CD14-positive monocyte (primary cell): ENCODE results near the gene C19orf25. TPM values are rescaled to one million over a fixed set of nuclear protein-coding genes. Genes with fewer than 3 reads are reported as not detected.

Experiments
- DNase-seq, 3 donors: peaks; one replicate each; pipeline ENCODE4 v3.0.0-alpha.2; 2011 to 2022
- H2AFZ ChIP-seq: 2 replicates; pipeline ENCODE4 v1.6.0; 2012; ENCODE audit warnings: mild to moderate bottlenecking, low read depth, low read length, inconsistent platforms; ENCODE audit not compliant: insufficient read depth, poor library complexity, severe bottlenecking
- H3K27ac ChIP-seq, 2 donors: 1 replicate in 1 of 2; 2 replicates in 1 of 2; pipeline ENCODE4 v1.5.1; 2012 to 2013; ENCODE audit warnings: low read length in 2 of 2, control low read depth in 1 of 2, inconsistent platforms in 1 of 2, low read depth in 1 of 2, mild to moderate bottlenecking in 1 of 2
- H3K27me3 ChIP-seq, 2 donors: one replicate each; pipeline versions ENCODE4 v1.6.0 to v1.6.1; 2011 to 2013; ENCODE audit warnings: low read length in 2 of 2; ENCODE audit not compliant: control insufficient read depth in 2 of 2, insufficient read depth in 2 of 2
- H3K36me3 ChIP-seq, 2 donors: replicated peaks in 1 of 2; 1 replicate in 1 of 2; 2 replicates in 1 of 2; pipeline versions ENCODE4 v1.5.1 to v1.6.1; 2012 to 2013; ENCODE audit warnings: low read length in 2 of 2, control low read depth in 1 of 2, inconsistent platforms in 1 of 2, mild to moderate bottlenecking in 1 of 2; ENCODE audit not compliant: insufficient read depth in 2 of 2, control insufficient read depth in 1 of 2
- H3K4me1 ChIP-seq, 2 donors: 1 replicate in 1 of 2; 2 replicates in 1 of 2; pipeline versions ENCODE4 v1.5.1 to v1.6.1; 2012 to 2013; ENCODE audit warnings: low read length in 2 of 2, control low read depth in 1 of 2, inconsistent platforms in 1 of 2, mild to moderate bottlenecking in 1 of 2, moderate library complexity in 1 of 2; ENCODE audit not compliant: insufficient read depth in 2 of 2, control insufficient read depth in 1 of 2
- H3K4me2 ChIP-seq: replicated peaks from 2 replicates; pipeline ENCODE3; 2012; ENCODE audit warnings: low read length, moderate library complexity, mild to moderate bottlenecking; ENCODE audit not compliant: poor library complexity, severe bottlenecking; ENCODE audit errors: extremely low read depth
- H3K4me3 ChIP-seq, 3 experiments: fragments of 200-600 bp in 1 of 3; sonication (generic) in 1 of 3; replicated peaks in 1 of 3; 1 replicate in 2 of 3; 2 replicates in 1 of 3; pipeline ENCODE4 v1.5.1; 2011 to 2013; ENCODE audit warnings: low read length in 3 of 3, mild to moderate bottlenecking in 3 of 3, control low read depth in 2 of 3, low read depth in 2 of 3, inconsistent platforms in 1 of 3, moderate library complexity in 1 of 3
- H3K79me2 ChIP-seq: 2 replicates; pipeline ENCODE4 v1.6.0; 2012; ENCODE audit warnings: mild to moderate bottlenecking, control low read depth, inconsistent platforms, low read length, moderate library complexity; ENCODE audit not compliant: insufficient read depth
- H3K9ac ChIP-seq: 2 replicates; pipeline ENCODE4 v1.6.0; 2017; ENCODE audit warnings: low read length, mild to moderate bottlenecking; ENCODE audit not compliant: insufficient read depth, poor library complexity, severe bottlenecking
- H3K9me3 ChIP-seq, 2 donors: replicated peaks in 1 of 2; 1 replicate in 1 of 2; 2 replicates in 1 of 2; pipeline versions ENCODE4 v1.5.1 to v1.6.1; 2012 to 2013; ENCODE audit warnings: low read length in 2 of 2, control low read depth in 1 of 2; ENCODE audit not compliant: control insufficient read depth in 1 of 2, insufficient read depth in 1 of 2
- H4K20me1 ChIP-seq: 2 replicates; pipeline ENCODE4 v1.6.0; 2012; ENCODE audit warnings: mild to moderate bottlenecking, low read length, control low read depth, moderate library complexity; ENCODE audit not compliant: insufficient read depth
- H3K27ac Mint-ChIP-seq, 7 donors: one replicate each; pipeline ENCODE4 v1.8.0; 2020; ENCODE audit warnings: mild to moderate bottlenecking in 7 of 7, mixed read lengths in 7 of 7, moderate library complexity in 6 of 7, inconsistent platforms in 2 of 7
- H3K27me3 Mint-ChIP-seq, 3 donors: one replicate each; pipeline ENCODE4 v1.8.0; 2021 to 2022; ENCODE audit warnings: low read depth in 3 of 3, mild to moderate bottlenecking in 3 of 3, mixed read lengths in 3 of 3, moderate library complexity in 3 of 3, inconsistent platforms in 1 of 3
- H3K36me3 Mint-ChIP-seq, 2 donors: one replicate each; pipeline ENCODE4 v1.8.0; 2020; ENCODE audit warnings: mixed read lengths in 2 of 2, inconsistent platforms in 1 of 2, mild to moderate bottlenecking in 1 of 2
- H3K4me1 Mint-ChIP-seq: one replicate; pipeline ENCODE4 v1.8.0; 2020; ENCODE audit warnings: mild to moderate bottlenecking, mixed read lengths
- H3K4me3 Mint-ChIP-seq, 2 donors: one replicate each; pipeline ENCODE4 v1.8.0; 2020; ENCODE audit warnings: mild to moderate bottlenecking in 2 of 2, mixed read lengths in 2 of 2, moderate library complexity in 1 of 2
- H3K9me3 Mint-ChIP-seq, 7 donors: one replicate each; pipeline ENCODE4 v1.8.0; 2020 to 2022; ENCODE audit warnings: mixed read lengths in 7 of 7, mild to moderate bottlenecking in 6 of 7, moderate library complexity in 6 of 7, inconsistent platforms in 2 of 7
- WGBS: methylation state at CpG from one replicate; pipeline ENCODE4 v1.1.5; 2013; ENCODE audit warnings: missing lambda C conversion rate; ENCODE audit not compliant: insufficient coverage; 5-methylcytosine and 5-hydroxymethylcytosine counted together
- intact Hi-C, 2 donors: fragments of 100-400 bp; cut with micrococcal nuclease; formaldehyde crosslinking; loops; one replicate each; pipeline versions ENCODE4 v1.15.0 to v1.15.1; 2023
- polyA plus RNA-seq, 3 donors: library from polyadenylated mRNA; depleted of rRNA in 1 of 3; unstranded in 2 of 3; stranded (reverse) in 1 of 3; fragments of 300-500 nt in 2 of 3; fragments of >200 nt in 1 of 3; fragmentation: Illumina TruSeq in 2 of 3; gene quantifications; 1 replicate in 2 of 3; 2 replicates in 1 of 3; pipeline ENCODE4 v1.2.3, GENCODE V29; 2012 to 2021
- TF ChIP-seq, protein P1 (sequence below): fragments of 200-600 bp; IDR thresholded peaks from one replicate; pipeline ENCODE4 v1.8.0; 2022; ENCODE audit warnings: antibody characterized with exemption, mild to moderate bottlenecking

C19orf25 gene
- polyA plus RNA-seq, 3 donors: 18.2 to 20.9 (median 19.9) TPM

DNA sequence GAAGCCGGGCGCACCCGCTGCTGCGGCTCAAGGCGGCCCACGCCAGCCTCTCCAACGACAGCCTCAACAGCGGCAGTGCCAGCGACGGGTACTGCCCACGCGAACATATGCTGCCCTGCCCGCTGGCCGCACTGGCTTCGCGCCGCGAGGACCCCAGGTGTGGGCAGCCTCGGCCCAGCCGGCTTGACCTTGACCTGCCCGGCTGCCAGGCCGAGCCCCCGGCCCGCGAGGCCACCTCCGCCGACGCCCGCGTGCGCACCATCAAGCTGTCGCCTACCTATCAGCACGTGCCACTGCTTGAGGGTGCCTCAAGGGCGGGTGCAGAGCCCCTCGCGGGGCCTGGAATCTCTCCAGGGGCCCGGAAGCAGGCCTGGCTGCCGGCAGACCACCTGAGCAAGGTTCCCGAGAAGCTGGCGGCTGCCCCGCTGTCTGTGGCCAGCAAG lies 13.0 kb downstream of the C19orf25 start:
- Histone ChIP-seq H3K9me3 (peaks cover 0 to 7% of the 10 kb centered on the region in 2 donors), H3K79me2 (no peaks in the 10 kb centered on the region), H3K27ac (no peak overlapping the region), H3K9ac (no peak overlapping the region), H4K20me1 (peaks cover 61% of the 10 kb centered on the region), H2AFZ (no peak overlapping the region), H3K4me1 (peaks cover 13 to 29% of the 10 kb centered on the region in 2 donors), H3K4me3 (no peak overlapping the region), H3K27me3 (peaks cover 42 to 44% of the 10 kb centered on the region in 2 donors), H3K36me3 (no peaks in the 10 kb centered on the region), H3K4me2 (no peak overlapping the region)
- intact Hi-C loops: no loop called here
- Mint-ChIP-seq H3K36me3 (peaks cover 0 to 4% of the 10 kb centered on the region in 2 donors), H3K4me3 (no peak overlapping the region), H3K4me1 (peaks cover 7% of the 10 kb centered on the region), H3K27ac (no peak overlapping the region), H3K27me3 (peaks cover 29 to 64% (median 45%) of the 10 kb centered on the region in 3 donors), H3K9me3 (peaks cover 0 to 7% (median 0%) of the 10 kb centered on the region in 7 donors)
- DNase-seq: no peak
- TF ChIP-seq, protein P1, sequence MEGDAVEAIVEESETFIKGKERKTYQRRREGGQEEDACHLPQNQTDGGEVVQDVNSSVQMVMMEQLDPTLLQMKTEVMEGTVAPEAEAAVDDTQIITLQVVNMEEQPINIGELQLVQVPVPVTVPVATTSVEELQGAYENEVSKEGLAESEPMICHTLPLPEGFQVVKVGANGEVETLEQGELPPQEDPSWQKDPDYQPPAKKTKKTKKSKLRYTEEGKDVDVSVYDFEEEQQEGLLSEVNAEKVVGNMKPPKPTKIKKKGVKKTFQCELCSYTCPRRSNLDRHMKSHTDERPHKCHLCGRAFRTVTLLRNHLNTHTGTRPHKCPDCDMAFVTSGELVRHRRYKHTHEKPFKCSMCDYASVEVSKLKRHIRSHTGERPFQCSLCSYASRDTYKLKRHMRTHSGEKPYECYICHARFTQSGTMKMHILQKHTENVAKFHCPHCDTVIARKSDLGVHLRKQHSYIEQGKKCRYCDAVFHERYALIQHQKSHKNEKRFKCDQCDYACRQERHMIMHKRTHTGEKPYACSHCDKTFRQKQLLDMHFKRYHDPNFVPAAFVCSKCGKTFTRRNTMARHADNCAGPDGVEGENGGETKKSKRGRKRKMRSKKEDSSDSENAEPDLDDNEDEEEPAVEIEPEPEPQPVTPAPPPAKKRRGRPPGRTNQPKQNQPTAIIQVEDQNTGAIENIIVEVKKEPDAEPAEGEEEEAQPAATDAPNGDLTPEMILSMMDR: peak; percentile 1
- WGBS: 54% methylated on average over 41 of the region's 41 CpGs

DNA sequence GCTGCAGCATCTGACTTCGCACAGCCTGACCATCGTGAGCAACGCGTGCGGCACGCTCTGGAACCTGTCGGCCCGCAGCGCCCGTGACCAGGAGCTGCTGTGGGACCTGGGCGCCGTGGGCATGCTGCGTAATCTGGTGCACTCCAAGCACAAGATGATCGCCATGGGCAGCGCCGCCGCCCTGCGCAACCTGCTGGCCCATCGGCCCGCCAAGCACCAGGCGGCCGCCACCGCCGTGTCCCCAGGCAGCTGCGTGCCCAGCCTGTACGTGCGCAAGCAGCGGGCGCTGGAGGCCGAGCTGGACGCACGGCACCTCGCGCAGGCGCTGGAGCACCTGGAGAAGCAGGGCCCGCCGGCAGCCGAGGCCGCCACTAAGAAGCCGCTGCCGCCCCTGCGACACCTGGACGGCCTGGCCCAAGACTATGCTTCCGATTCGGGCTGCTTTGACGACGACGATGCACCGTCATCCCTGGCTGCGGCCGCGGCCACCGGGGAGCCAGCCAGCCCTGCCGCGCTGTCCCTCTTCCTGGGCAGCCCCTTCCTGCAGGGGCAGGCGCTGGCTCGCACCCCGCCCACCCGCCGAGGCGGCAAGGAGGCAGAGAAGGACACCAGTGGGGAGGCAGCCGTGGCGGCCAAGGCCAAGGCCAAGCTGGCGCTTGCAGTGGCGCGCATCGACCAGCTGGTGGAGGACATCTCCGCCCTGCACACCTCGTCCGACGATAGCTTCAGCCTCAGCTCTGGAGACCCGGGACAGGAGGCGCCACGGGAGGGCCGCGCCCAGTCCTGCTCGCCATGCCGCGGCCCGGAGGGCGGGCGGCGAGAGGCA lies 13.6 kb downstream of the C19orf25 start:
- Mint-ChIP-seq H3K27ac (no peak overlapping the region), H3K4me1 (peaks cover 4% of the 10 kb centered on the region), H3K27me3 (peaks cover 25 to 57% (median 42%) of the 10 kb centered on the region in 3 donors), H3K9me3 (peaks cover 0 to 7% (median 0%) of the 10 kb centered on the region in 7 donors), H3K36me3 (peaks cover 0 to 8% of the 10 kb centered on the region in 2 donors), H3K4me3 (peak overlapping the region in 1 of 2 donors; percentile 51)
- Histone ChIP-seq H3K9me3 (peaks cover 0 to 7% of the 10 kb centered on the region in 2 donors), H3K36me3 (no peaks in the 10 kb centered on the region), H3K4me1 (peaks cover 7 to 22% of the 10 kb centered on the region in 2 donors), H3K9ac (no peak overlapping the region), H3K79me2 (no peaks in the 10 kb centered on the region), H3K4me2 (no peak overlapping the region), H3K27me3 (peaks cover 37 to 38% of the 10 kb centered on the region in 2 donors), H3K27ac (no peak overlapping the region), H2AFZ (no peak overlapping the region), H3K4me3 (no peak overlapping the region), H4K20me1 (peaks cover 56% of the 10 kb centered on the region)
- intact Hi-C loops: no loop called here
- DNase-seq: no peak
- TF ChIP-seq, protein P1: peak; percentile 36
- 38% methylated on average over 83 of the region's 83 CpGs for WGBS
